Stimulated activated CD8-positive, alpha-beta memory T cell treated with anti-CD3 and anti-CD28 coated beads, Interleukin-12 subunit alpha, Interleukin-12 subunit beta, amount 100 ng/mL, for 4 hours (primary cell): ENCODE measurements around the gene WDFY2.

ENCODE experiments used
- DNase-seq: peaks from one replicate; pipeline ENCODE4 v3.0.0-alpha.2; 2020; ENCODE audit warnings: low read depth

WDFY2 gene

DNA sequence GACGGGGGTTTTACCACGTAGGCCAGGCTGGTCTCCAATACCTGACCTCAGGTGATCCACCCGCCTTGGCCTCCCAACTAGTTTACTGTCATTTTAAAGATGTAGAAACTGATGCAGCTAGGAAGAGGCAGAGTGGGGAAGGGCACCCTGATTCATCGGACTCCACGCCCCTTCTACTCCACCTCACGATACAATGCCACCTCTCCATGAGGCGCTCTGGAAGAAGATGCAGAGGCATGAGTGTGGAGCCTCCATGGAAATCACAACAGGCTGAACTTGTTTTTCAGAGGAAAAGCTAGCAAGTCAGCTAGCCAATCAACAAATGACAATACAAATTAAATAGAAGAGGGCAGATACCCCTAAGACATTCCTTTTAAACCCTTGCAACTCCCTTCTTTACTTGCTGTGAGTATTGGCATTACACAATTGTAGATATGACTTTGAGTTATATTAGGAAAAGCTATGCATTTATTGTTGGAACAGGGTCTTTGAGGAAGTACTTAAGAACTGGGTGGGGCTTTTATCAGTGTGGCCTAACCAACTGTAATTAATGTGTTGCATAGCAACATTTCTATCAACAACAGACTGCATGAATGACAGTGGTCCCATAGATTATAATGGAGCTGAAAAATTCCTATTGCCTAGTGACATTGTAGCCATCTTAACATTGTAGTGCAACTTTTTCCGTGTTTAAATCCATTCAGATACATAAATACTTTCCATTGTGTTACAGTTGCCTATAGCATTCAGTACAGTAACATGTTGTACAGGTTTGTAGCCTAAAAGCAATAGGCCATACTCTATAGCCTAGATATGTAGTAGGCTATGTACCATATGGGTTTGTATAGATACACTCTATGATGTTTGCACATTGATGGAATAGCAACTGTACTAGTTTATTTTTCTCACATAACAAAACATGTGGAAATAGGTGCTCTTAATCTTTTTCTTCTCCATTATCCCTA, 17.6 kb downstream of the WDFY2 start:
- no peak for DNase-seq

- no peak for DNase-seq
Observed at GRCh38 chr13:51603716-51604115, 19.5 kb downstream of the WDFY2 start.

GRCh38 chr13:51605698-51606097, 21.4 kb downstream of the WDFY2 start:
- no peak for DNase-seq

- DNase-seq: no peak
Observed at GRCh38 chr13:51607165-51607564, 22.9 kb downstream of the WDFY2 start.

GRCh38 chr13:51608857-51609406, 24.7 kb downstream of the WDFY2 start:
- no peak for DNase-seq

DNA sequence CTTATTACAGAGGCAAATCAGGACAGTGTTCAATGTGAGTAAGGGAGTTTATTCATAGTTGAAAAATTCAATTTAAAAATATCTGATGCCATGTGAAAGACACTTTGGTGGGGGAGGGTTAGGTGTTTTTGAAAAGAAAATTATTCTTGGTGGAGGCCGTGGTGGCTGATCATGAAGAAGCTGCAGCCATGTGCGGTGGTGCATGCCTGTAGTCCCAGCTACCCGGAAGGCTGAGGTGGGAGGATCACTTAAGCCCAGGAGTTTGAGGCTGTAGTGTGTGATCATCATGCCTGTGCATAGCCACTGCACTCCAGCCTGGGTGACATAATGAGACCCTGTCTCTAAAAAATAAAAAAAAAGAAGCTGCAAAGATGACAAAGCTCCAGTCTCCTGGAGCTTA, 28.6 kb downstream of the WDFY2 start:
- no peak for DNase-seq

- DNase-seq: no peak
Observed at GRCh38 chr13:51613535-51613934, 29.3 kb downstream of the WDFY2 start.

- peak; percentile 1 for DNase-seq
Observed at GRCh38 chr13:51614350-51614786, 30.1 kb downstream of the WDFY2 start.

DNA sequence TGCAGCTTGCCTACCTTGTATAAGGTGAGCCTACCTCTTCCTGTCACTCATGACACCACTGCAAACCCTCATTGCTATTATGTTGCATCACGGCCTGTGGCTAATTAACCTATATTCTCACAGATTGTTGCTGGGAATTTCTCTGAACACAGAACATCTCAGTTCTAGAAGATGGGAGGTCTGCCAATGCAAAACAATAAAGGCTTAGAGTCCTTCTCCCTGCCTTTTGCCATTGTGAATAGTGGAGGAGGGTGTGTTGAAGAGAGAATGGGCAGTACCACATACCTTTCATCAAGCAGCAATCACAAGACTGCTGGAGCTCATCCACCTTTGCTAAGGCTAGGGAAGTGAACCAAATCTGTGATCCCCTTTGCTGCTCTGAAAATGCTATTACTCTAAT, 34.4 kb downstream of the WDFY2 start:
- no peak for DNase-seq

GRCh38 chr13:51619614-51620013, 35.4 kb downstream of the WDFY2 start:
- no peak for DNase-seq

- no peak for DNase-seq
Observed at GRCh38 chr13:51620165-51620983, 36.1 kb downstream of the WDFY2 start.

- no peak for DNase-seq
Observed at GRCh38 chr13:51621602-51622001, 37.3 kb downstream of the WDFY2 start.

DNA sequence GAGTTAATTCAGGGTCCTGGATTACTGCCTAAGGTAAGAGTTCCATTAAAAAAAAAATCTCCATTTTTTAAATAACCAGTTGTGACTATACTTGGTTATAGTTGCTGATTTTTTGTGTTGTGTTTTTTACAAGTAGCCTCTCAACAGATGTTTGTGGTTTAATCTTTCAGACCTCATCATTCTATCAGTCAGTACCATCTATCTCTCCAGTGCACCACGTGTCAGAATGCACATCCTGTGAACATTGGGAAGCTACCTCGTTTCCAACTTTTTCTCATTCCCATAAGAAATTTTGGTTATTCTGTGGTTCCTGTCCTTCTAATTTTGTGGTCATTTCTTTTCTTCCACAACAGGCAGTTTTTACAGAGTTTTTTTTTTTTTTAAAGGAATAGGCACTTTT, 39.2 kb downstream of the WDFY2 start:
- no peak for DNase-seq

DNA sequence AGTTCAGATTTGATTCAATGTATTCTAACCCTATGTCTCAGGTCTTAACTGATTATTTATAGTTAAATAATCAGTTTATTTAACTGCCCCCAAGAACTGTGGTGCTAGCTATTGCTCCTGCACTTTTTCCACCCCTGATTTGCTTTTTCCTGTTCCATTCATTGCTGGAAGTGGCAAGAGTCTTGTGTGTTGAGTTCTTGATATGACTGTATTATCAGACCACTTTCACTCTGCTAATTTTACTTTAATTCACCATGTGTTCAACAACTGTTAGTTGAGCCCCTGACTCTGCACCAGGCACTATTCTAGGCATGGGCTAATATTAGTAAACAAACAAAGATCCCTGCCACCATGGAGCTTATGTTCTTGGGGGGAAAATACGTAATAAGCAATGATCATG, 39.9 kb downstream of the WDFY2 start:
- DNase-seq: no peak

GRCh38 chr13:51624695-51625345, 40.6 kb downstream of the WDFY2 start:
- no peak for DNase-seq

GRCh38 chr13:51625555-51626345, 41.5 kb downstream of the WDFY2 start:
- no peak for DNase-seq

DNA sequence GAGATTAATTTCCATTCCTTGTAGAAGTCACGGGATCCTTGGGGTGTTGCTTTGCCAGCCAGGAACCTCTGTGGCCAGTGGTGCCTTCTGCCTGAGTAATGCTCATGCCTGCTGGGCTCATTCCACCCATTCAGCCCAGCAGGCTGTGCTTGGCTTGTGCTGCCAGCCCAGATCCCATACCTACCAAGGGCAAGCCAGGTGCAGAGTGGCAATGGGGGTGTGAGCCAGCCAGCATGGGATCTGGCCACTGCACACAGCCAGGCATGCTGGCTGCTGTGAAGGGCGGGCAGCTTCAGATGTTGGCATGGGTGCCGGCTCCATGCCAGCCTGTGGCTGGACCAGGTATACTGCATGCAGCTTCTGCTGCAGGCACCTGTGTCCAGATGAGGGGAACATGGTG, 42.5 kb downstream of the WDFY2 start:
- DNase-seq: no peak

- DNase-seq: no peak
Observed at GRCh38 chr13:51628059-51628852, 44.0 kb downstream of the WDFY2 start.

- DNase-seq: no peak
Observed at GRCh38 chr13:51629491-51630287, 45.4 kb downstream of the WDFY2 start.

DNA sequence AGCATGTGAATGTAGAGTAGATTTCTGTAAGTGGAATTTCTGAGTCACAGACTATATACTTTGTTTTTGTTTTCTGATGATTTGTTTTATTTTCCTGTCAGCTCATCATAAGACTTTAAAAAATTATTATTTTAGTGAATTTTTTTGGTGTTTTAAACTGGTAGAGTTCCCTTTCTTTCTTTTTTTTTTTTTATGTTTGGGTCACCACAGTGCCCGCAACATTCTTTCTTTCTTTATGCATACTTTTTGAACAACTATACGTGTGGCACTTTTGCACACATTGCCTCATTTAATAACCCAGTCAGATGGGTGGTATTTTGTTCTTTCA, 46.0 kb downstream of the WDFY2 start:
- DNase-seq: no peak
